GM23338 (cell line): Measurements from ENCODE around the gene EXOC3. TPM values are rescaled to one million over a fixed set of nuclear protein-coding genes. Genes with fewer than 3 reads are reported as not detected.

ENCODE experiments used
- ATAC-seq: fragments of 200-7000 bp; cut with Tn5 transposase; 3 replicates; pipeline ENCODE4 v1.9.1; 2020
- DNase-seq: peaks from one replicate; pipeline ENCODE4 v3.0.0-alpha.2; 2015; ENCODE audit warnings: low spot score
- H2AFZ ChIP-seq: fragments of 200-600 bp; sonication (generic); 2 replicates; pipeline ENCODE4 v1.8.0; 2016; ENCODE audit warnings: antibody characterized with exemption, mild to moderate bottlenecking, moderate library complexity
- H3F3A ChIP-seq: fragments of 200-600 bp; sonication (generic); replicated peaks from 2 replicates; pipeline ENCODE4 v1.8.0; 2017; ENCODE audit warnings: antibody characterized with exemption, mixed run types, low read depth
- H3K27ac ChIP-seq: fragments of 200-600 bp; sonication (generic); 2 replicates; pipeline ENCODE4 v1.6.1; 2016; ENCODE audit warnings: low read depth
- H3K27me3 ChIP-seq: fragments of 200-600 bp; sonication (generic); 2 replicates; pipeline ENCODE4 v1.8.0; 2016; ENCODE audit warnings: mild to moderate bottlenecking, mixed run types, moderate library complexity; ENCODE audit not compliant: insufficient read depth
- H3K36me3 ChIP-seq: fragments of 200-600 bp; sonication (generic); 2 replicates; pipeline ENCODE4 v1.8.0; 2016; ENCODE audit warnings: mild to moderate bottlenecking; ENCODE audit not compliant: insufficient read depth
- H3K4me1 ChIP-seq: fragments of 200-600 bp; sonication (generic); 2 replicates; pipeline ENCODE4 v1.8.0; 2016; ENCODE audit warnings: mild to moderate bottlenecking, moderate library complexity; ENCODE audit not compliant: insufficient read depth
- H3K4me2 ChIP-seq: fragments of 200-600 bp; sonication (generic); 2 replicates; pipeline ENCODE4 v1.7.1; 2017; ENCODE audit warnings: mixed run types
- H3K4me3 ChIP-seq: fragments of 200-600 bp; sonication (generic); 2 replicates; pipeline ENCODE4 v1.6.1; 2016; ENCODE audit warnings: mixed run types
- H3K79me2 ChIP-seq: fragments of 200-600 bp; sonication (generic); replicated peaks from 2 replicates; pipeline ENCODE4 v1.8.0; 2017; ENCODE audit warnings: mild to moderate bottlenecking; ENCODE audit not compliant: insufficient read depth
- H3K9me2 ChIP-seq: fragments of 200-600 bp; sonication (generic); 2 replicates; pipeline ENCODE4 v1.8.0; 2017; ENCODE audit not compliant: insufficient read depth
- H4K20me1 ChIP-seq: fragments of 200-600 bp; sonication (generic); replicated peaks from 2 replicates; pipeline ENCODE4 v1.8.0; 2017; ENCODE audit warnings: mild to moderate bottlenecking; ENCODE audit not compliant: insufficient read depth
- H3K27ac Mint-ChIP-seq: 2 replicates; pipeline ENCODE4 v1.8.0; 2020; ENCODE audit warnings: inconsistent platforms, mild to moderate bottlenecking, moderate library complexity, mixed read lengths
- H3K27me3 Mint-ChIP-seq: 3 replicates; pipeline ENCODE4 v1.8.0; 2022; ENCODE audit warnings: low read depth, mild to moderate bottlenecking, moderate library complexity, mixed read lengths, inconsistent platforms; ENCODE audit not compliant: insufficient read depth, poor library complexity
- H3K36me3 Mint-ChIP-seq: 3 replicates; pipeline ENCODE4 v1.8.0; 2021; ENCODE audit warnings: low read depth, mild to moderate bottlenecking, inconsistent platforms, moderate library complexity, mixed read lengths
- H3K4me1 Mint-ChIP-seq: 3 replicates; pipeline ENCODE4 v1.8.0; 2020; ENCODE audit warnings: mild to moderate bottlenecking, inconsistent platforms, mixed read lengths
- H3K4me3 Mint-ChIP-seq: 3 replicates; pipeline ENCODE4 v1.8.0; 2021; ENCODE audit warnings: moderate library complexity, mild to moderate bottlenecking, inconsistent platforms, mixed read lengths
- H3K9me3 Mint-ChIP-seq: 3 replicates; pipeline ENCODE4 v1.8.0; 2020; ENCODE audit warnings: moderate library complexity, mild to moderate bottlenecking, inconsistent platforms, mixed read lengths
- CREB1 ChIP-seq: fragments of 250-450 bp; sonication (Bioruptor Pico); IDR thresholded peaks from 2 replicates; pipeline ENCODE4 v1.5.0; 2020; ENCODE audit warnings: low read depth, mild to moderate bottlenecking, moderate library complexity
- ETS1 ChIP-seq: IDR thresholded peaks from 2 replicates; pipeline ENCODE4 v1.6.1; 2016; ENCODE audit warnings: antibody characterized with exemption
- EZH2 ChIP-seq: fragments of 200-600 bp; sonication (generic); IDR thresholded peaks from one replicate; pipeline ENCODE4 v1.8.0; 2017; ENCODE audit warnings: antibody characterized with exemption, mild to moderate bottlenecking, low read depth; ENCODE audit not compliant: unreplicated experiment
- JUNB ChIP-seq: IDR thresholded peaks from one replicate; pipeline ENCODE4 v1.6.1; 2016; ENCODE audit warnings: antibody characterized with exemption; ENCODE audit not compliant: unreplicated experiment
- NANOG ChIP-seq: IDR thresholded peaks from 2 replicates; pipeline ENCODE4 v1.6.1; 2016; ENCODE audit warnings: antibody characterized with exemption, borderline replicate concordance
- POLR2AphosphoS5 ChIP-seq: IDR thresholded peaks from 2 replicates; pipeline ENCODE4 v1.6.1; 2016; ENCODE audit warnings: antibody characterized with exemption, low read depth
- STAT1 ChIP-seq: IDR thresholded peaks from one replicate; pipeline ENCODE4 v1.6.1; 2016; ENCODE audit warnings: antibody characterized with exemption; ENCODE audit not compliant: unreplicated experiment
- ZNF114 ChIP-seq: fragments of 250-450 bp; sonication (Bioruptor Pico); IDR thresholded peaks from 2 replicates; pipeline ENCODE4 v1.5.0; 2020; ENCODE audit warnings: mild to moderate bottlenecking, moderate library complexity
- ZNF331 ChIP-seq: fragments of 250-450 bp; sonication (Bioruptor Pico); IDR thresholded peaks from 2 replicates; pipeline ENCODE4 v1.5.0; 2020; ENCODE audit warnings: low read depth, mild to moderate bottlenecking, moderate library complexity
- ZNF462 ChIP-seq: fragments of 250-450 bp; sonication (Bioruptor Pico); IDR thresholded peaks from 2 replicates; pipeline ENCODE4 v1.5.0; 2020; ENCODE audit warnings: mild to moderate bottlenecking, moderate library complexity
- polyA plus RNA-seq: library from polyadenylated mRNA; unstranded; fragments of >200 nt; fragmentation: Nextera tagmentation; extraction: Ambion mirVana; gene quantifications from 2 replicates; pipeline ENCODE4 v1.2.1, GENCODE V29; 2016
- total RNA-seq: library from RNA; depleted of rRNA; stranded (reverse); fragments of >200 nt; shearing (Covaris generic); gene quantifications from 2 replicates; pipeline ENCODE4 v1.2.3, GENCODE V29; 2014
- TF ChIP-seq, protein P1 (sequence below): IDR thresholded peaks from one replicate; pipeline ENCODE4 v1.6.1; 2018; ENCODE audit warnings: antibody characterized with exemption; ENCODE audit not compliant: unreplicated experiment
- TF ChIP-seq, protein P2 (sequence below), 2 experiments: fragments of 200-600 bp in 1 of 2; sonication (generic) in 1 of 2; conservative IDR thresholded peaks; 2 replicates each; pipeline versions ENCODE4 v1.5.1 to v1.6.1; 2016 to 2017; ENCODE audit warnings: antibody characterized with exemption in 2 of 2, low read depth in 2 of 2, mild to moderate bottlenecking in 2 of 2, moderate library complexity in 1 of 2

EXOC3 gene
- total and polyA plus RNA-seq, 2 experiments from 2014 or later: 13.4 to 31.6 TPM

DNA sequence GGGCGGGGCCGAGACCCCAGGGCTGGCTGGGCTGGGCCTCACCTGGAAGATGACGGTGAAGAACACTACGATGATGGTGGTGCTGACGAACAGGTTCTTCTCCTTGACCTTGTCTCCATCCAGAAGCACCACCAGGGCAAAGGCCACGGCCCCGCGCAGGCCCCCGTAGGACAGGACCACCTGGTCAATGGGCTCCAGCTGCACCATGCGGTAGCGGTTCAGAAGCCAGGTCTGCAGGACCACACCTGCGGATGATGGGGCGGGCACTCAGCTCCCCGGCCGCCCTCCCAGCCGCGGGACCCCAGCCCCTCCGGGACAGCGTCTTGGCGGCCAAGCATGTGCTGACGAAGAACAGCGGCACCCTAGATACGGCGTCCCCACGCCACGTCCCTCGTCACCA is 39.5 kb downstream of the EXOC3 start:
- no peaks in the 10 kb centered on the region for H3K4me1 ChIP-seq
- TF ChIP-seq, protein P1, sequence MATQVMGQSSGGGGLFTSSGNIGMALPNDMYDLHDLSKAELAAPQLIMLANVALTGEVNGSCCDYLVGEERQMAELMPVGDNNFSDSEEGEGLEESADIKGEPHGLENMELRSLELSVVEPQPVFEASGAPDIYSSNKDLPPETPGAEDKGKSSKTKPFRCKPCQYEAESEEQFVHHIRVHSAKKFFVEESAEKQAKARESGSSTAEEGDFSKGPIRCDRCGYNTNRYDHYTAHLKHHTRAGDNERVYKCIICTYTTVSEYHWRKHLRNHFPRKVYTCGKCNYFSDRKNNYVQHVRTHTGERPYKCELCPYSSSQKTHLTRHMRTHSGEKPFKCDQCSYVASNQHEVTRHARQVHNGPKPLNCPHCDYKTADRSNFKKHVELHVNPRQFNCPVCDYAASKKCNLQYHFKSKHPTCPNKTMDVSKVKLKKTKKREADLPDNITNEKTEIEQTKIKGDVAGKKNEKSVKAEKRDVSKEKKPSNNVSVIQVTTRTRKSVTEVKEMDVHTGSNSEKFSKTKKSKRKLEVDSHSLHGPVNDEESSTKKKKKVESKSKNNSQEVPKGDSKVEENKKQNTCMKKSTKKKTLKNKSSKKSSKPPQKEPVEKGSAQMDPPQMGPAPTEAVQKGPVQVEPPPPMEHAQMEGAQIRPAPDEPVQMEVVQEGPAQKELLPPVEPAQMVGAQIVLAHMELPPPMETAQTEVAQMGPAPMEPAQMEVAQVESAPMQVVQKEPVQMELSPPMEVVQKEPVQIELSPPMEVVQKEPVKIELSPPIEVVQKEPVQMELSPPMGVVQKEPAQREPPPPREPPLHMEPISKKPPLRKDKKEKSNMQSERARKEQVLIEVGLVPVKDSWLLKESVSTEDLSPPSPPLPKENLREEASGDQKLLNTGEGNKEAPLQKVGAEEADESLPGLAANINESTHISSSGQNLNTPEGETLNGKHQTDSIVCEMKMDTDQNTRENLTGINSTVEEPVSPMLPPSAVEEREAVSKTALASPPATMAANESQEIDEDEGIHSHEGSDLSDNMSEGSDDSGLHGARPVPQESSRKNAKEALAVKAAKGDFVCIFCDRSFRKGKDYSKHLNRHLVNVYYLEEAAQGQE: no peak
- TF ChIP-seq NANOG (no peak), ZNF462 (CRISPR knock-in tag) (no peak), ZNF331 (CRISPR knock-in tag) (no peak), STAT1 (no peak), ETS1 (no peak), JUNB (no peak), ZNF114 (no peak), POLR2AphosphoS5 (no peak), CREB1 (CRISPR knock-in tag) (no peak), EZH2 (no peak)
- TF ChIP-seq, protein P2, sequence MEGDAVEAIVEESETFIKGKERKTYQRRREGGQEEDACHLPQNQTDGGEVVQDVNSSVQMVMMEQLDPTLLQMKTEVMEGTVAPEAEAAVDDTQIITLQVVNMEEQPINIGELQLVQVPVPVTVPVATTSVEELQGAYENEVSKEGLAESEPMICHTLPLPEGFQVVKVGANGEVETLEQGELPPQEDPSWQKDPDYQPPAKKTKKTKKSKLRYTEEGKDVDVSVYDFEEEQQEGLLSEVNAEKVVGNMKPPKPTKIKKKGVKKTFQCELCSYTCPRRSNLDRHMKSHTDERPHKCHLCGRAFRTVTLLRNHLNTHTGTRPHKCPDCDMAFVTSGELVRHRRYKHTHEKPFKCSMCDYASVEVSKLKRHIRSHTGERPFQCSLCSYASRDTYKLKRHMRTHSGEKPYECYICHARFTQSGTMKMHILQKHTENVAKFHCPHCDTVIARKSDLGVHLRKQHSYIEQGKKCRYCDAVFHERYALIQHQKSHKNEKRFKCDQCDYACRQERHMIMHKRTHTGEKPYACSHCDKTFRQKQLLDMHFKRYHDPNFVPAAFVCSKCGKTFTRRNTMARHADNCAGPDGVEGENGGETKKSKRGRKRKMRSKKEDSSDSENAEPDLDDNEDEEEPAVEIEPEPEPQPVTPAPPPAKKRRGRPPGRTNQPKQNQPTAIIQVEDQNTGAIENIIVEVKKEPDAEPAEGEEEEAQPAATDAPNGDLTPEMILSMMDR (conservative IDR thresholded peaks at IDR 0.05; ENCODE audit: low read depth in 2 of 2): no peak
- no peaks in the 10 kb centered on the region for H4K20me1 ChIP-seq
- no peak overlapping the region for H3K4me2 ChIP-seq
- DNase-seq: no peak
- no peak overlapping the region for H3K27ac ChIP-seq
- H3K27me3 ChIP-seq: no peaks in the 10 kb centered on the region
- ATAC-seq: no peak
- Mint-ChIP-seq H3K4me3 (no peak overlapping the region), H3K27ac (no peak overlapping the region), H3K36me3 (no peaks in the 10 kb centered on the region), H3K27me3 (peaks cover 9% of the 10 kb centered on the region), H3K4me1 (no peaks in the 10 kb centered on the region), H3K9me3 (no peaks in the 10 kb centered on the region)
- no peaks in the 10 kb centered on the region for H3K79me2 ChIP-seq
- H2AFZ ChIP-seq: no peak overlapping the region
- H3K36me3 ChIP-seq: no peaks in the 10 kb centered on the region
- no peaks in the 10 kb centered on the region for H3K9me2 ChIP-seq
- no peaks in the 10 kb centered on the region for H3F3A ChIP-seq
- no peak overlapping the region for H3K4me3 ChIP-seq
